HepG2 (cell line): Measurements from ENCODE around the gene ETNK1. TPM values are rescaled to one million over a fixed set of nuclear protein-coding genes. Genes with fewer than 3 reads are reported as not detected.
A peak's percentile ranks its signal among the peaks of the same experiment; 100 is the strongest.

Experiments
- ATAC-seq: fragments of 200-7000 bp; cut with Tn5 transposase; 3 replicates; pipeline ENCODE4 v1.9.1; 2020; ENCODE audit warnings: mild to moderate bottlenecking, moderate library complexity
- BruUV-seq: library from RNA; stranded (reverse); fragments of 400-500 nt; replicated peaks from 2 replicates; lab custom pipeline; 2021; lab: Mats Ljungman, UMichigan
- CTCF ChIA-PET: fragments of 300-600 bp; formaldehyde crosslinking; extraction: SDS; loops from one replicate; lab custom pipeline; 2021; ENCODE audit warnings: low total read pairs, inconsistent platforms, low intra/inter-chr PET ratio; lab: Yijun Ruan, JAX
- POLR2A ChIA-PET: fragments of 350-600 bp; sonication (Branson Sonifier 250); formaldehyde crosslinking; loops from one replicate; lab custom pipeline; 2020; ENCODE audit warnings: antibody characterized with exemption, inconsistent platforms; lab: Yijun Ruan, JAX
- DNase-seq: peaks from one replicate; pipeline ENCODE4 v3.0.0-alpha.2; 2015; ENCODE audit warnings: low spot score
- FAIRE-seq: peaks from 3 replicates; lab custom pipeline; 2011; peaks lifted over from hg19 to GRCh38; lab: Jason Lieb, UNC
- H2AFZ ChIP-seq: one replicate; pipeline ENCODE4 v1.6.1; 2011; ENCODE audit warnings: low read length, inconsistent platforms
- H3K27ac ChIP-seq: fragments of 300-600 bp; 3 replicates; pipeline ENCODE4 v1.8.0; 2011; ENCODE audit warnings: mixed run types, mild to moderate bottlenecking, mixed read lengths, low read length, inconsistent platforms; ENCODE audit not compliant: insufficient read depth; ENCODE audit errors: extremely low read length
- H3K27me3 ChIP-seq, 2 experiments: fragments of 200-600 bp in 1 of 2; 2 replicates in 1 of 2; 3 replicates in 1 of 2; pipeline versions ENCODE4 v1.6.0 to v1.8.0; 2011; ENCODE audit warnings: low read length in 2 of 2, mild to moderate bottlenecking in 2 of 2, moderate library complexity in 2 of 2, inconsistent platforms in 1 of 2; ENCODE audit not compliant: insufficient read depth in 2 of 2, control insufficient read depth in 1 of 2
- H3K36me3 ChIP-seq, 2 experiments: fragments of 200-600 bp in 1 of 2; replicated peaks in 1 of 2; 2 replicates in 1 of 2; 3 replicates in 1 of 2; pipeline versions ENCODE4 v1.5.1 to v1.8.0; 2011; ENCODE audit warnings: low read length in 2 of 2, inconsistent platforms in 1 of 2; ENCODE audit not compliant: insufficient read depth in 2 of 2, control insufficient read depth in 1 of 2
- H3K4me1 ChIP-seq: 2 replicates; pipeline ENCODE4 v1.5.1; 2012; ENCODE audit warnings: low read length, inconsistent platforms; ENCODE audit not compliant: insufficient read depth
- H3K4me2 ChIP-seq: 2 replicates; pipeline ENCODE4 v1.6.0; 2011; ENCODE audit warnings: low read depth, low read length, inconsistent platforms
- H3K4me3 ChIP-seq, 3 experiments: fragments of 200-600 bp in 1 of 3; sonication (generic), shearing (Covaris generic) in 1 of 3; replicated peaks in 1 of 3; 2 replicates each; pipeline ENCODE4 v1.5.1; 2011 to 2016; ENCODE audit warnings: low read length in 3 of 3, inconsistent platforms in 2 of 3, low read depth in 2 of 3, mild to moderate bottlenecking in 2 of 3, control low read depth in 1 of 3, mixed read lengths in 1 of 3; ENCODE audit not compliant: insufficient read depth in 1 of 3
- H3K79me2 ChIP-seq: one replicate; pipeline ENCODE4 v1.6.1; 2011; ENCODE audit warnings: low read length, inconsistent platforms; ENCODE audit not compliant: insufficient read depth
- H3K9ac ChIP-seq: 2 replicates; pipeline ENCODE4 v1.6.0; 2011; ENCODE audit warnings: mild to moderate bottlenecking, low read depth, low read length, inconsistent platforms; ENCODE audit not compliant: insufficient read depth
- H3K9me3 ChIP-seq: 2 replicates; pipeline ENCODE4 v1.5.1; 2012; ENCODE audit warnings: mild to moderate bottlenecking, low read length
- H4K20me1 ChIP-seq: 2 replicates; pipeline ENCODE4 v1.6.0; 2011; ENCODE audit warnings: inconsistent platforms, mild to moderate bottlenecking, low read length, moderate library complexity; ENCODE audit not compliant: insufficient read depth
- ARHGAP35 ChIP-seq: sonication (generic); formaldehyde crosslinking; IDR thresholded peaks from 2 replicates; pipeline ENCODE4 v1.9.0; 2022; ENCODE audit warnings: mild to moderate bottlenecking, inconsistent platforms, moderate library complexity, missing genetic modification reagents, borderline replicate concordance
- GTF3A ChIP-seq: sonication (generic); formaldehyde crosslinking; conservative IDR thresholded peaks from 2 replicates; pipeline ENCODE4 v1.4.0; 2020; ENCODE audit warnings: mild to moderate bottlenecking, missing genetic modification reagents
- KAT8 ChIP-seq: IDR thresholded peaks from 2 replicates; pipeline ENCODE4 v1.6.1; 2016; ENCODE audit warnings: missing genetic modification reagents, missing compliant biosample characterization
- MAFF ChIP-seq: IDR thresholded peaks from 2 replicates; pipeline ENCODE4 v1.6.1; 2011; ENCODE audit warnings: low read depth, low read length, improper control_type of control experiment
- NPAS2 ChIP-seq: sonication (generic); formaldehyde crosslinking; IDR thresholded peaks from 2 replicates; pipeline ENCODE4 v1.8.0; 2022; ENCODE audit warnings: mild to moderate bottlenecking, missing genetic modification reagents, borderline replicate concordance
- NR2C2 ChIP-seq: sonication (generic); formaldehyde crosslinking; IDR thresholded peaks from 2 replicates; pipeline ENCODE4 v1.4.0; 2020; ENCODE audit warnings: missing genetic modification reagents, mild to moderate bottlenecking, moderate library complexity, borderline replicate concordance
- STAT6 ChIP-seq: sonication (generic); formaldehyde crosslinking; IDR thresholded peaks from 2 replicates; pipeline ENCODE4 v1.4.0; 2020; ENCODE audit warnings: missing genetic modification reagents, mild to moderate bottlenecking, borderline replicate concordance
- THYN1 ChIP-seq: sonication (generic); formaldehyde crosslinking; IDR thresholded peaks from 2 replicates; pipeline ENCODE4 v1.8.1; 2023; ENCODE audit warnings: low read depth, mild to moderate bottlenecking, moderate library complexity, missing genetic modification reagents, borderline replicate concordance
- ZNF232 ChIP-seq: sonication (generic); formaldehyde crosslinking; IDR thresholded peaks from 2 replicates; pipeline ENCODE4 v1.4.0; 2020; ENCODE audit warnings: missing genetic modification reagents, borderline replicate concordance
- ZNF235 ChIP-seq: sonication (generic); formaldehyde crosslinking; IDR thresholded peaks from 2 replicates; pipeline ENCODE4 v1.8.1; 2023; ENCODE audit warnings: mild to moderate bottlenecking, missing genetic modification reagents, borderline replicate concordance
- ZNF317 ChIP-seq: sonication (generic); formaldehyde crosslinking; IDR thresholded peaks from 2 replicates; pipeline ENCODE4 v1.5.0; 2020; ENCODE audit warnings: mild to moderate bottlenecking, missing genetic modification reagents
- ZNF333 ChIP-seq: sonication (generic); formaldehyde crosslinking; IDR thresholded peaks from 2 replicates; pipeline ENCODE4 v1.4.0; 2020; ENCODE audit warnings: mild to moderate bottlenecking, missing genetic modification reagents, borderline replicate concordance
- ZNF569 ChIP-seq: sonication (generic); formaldehyde crosslinking; IDR thresholded peaks from 2 replicates; pipeline ENCODE4 v1.5.0; 2020; ENCODE audit warnings: mild to moderate bottlenecking, missing genetic modification reagents, moderate library complexity, borderline replicate concordance
- ZNF580 ChIP-seq: IDR thresholded peaks from 2 replicates; pipeline ENCODE4 v1.6.1; 2016; ENCODE audit warnings: low read depth, borderline replicate concordance
- ZNF670 ChIP-seq: sonication (generic); formaldehyde crosslinking; IDR thresholded peaks from 2 replicates; pipeline ENCODE4 v1.8.0; 2022; ENCODE audit warnings: mild to moderate bottlenecking, missing genetic modification reagents, borderline replicate concordance
- WGBS: methylation state at CpG from one replicate; pipeline ENCODE4 v1.1.6; 2017; ENCODE audit warnings: low lambda C conversion rate; 5-methylcytosine and 5-hydroxymethylcytosine counted together
- in situ Hi-C: cut with HindIII; loops from 2 replicates; pipeline ENCODE4 v1.10.0; 2017; ENCODE audit warnings: low pct_unique_long_range_greater_than_20kb; ENCODE audit not compliant: extremely low pct_ligation_motif_present
- intact Hi-C: fragments of 100-400 bp; cut with micrococcal nuclease; formaldehyde crosslinking; loops from one replicate; pipeline ENCODE4 v1.10.0; 2022; ENCODE audit not compliant: unreplicated experiment
- polyA plus RNA-seq, 8 experiments: library from polyadenylated mRNA; depleted of rRNA in 3 of 8; stranded (reverse) in 7 of 8; unstranded in 1 of 8; fragments of >200 nt; fragmentation: Illumina TruSeq in 4 of 8; extraction: Trizol in 4 of 8; gene quantifications; 2 replicates each; pipeline versions ENCODE4 v1.2.1 to v1.2.3, GENCODE V29; 2011 to 2016; ENCODE audit warnings: low read depth in 4 of 8, missing spikeins in 1 of 8, mixed read lengths in 1 of 8; ENCODE audit not compliant: insufficient read depth in 1 of 8
- total RNA-seq, 5 experiments: library from RNA; depleted of rRNA; stranded (reverse); fragments of >200 nt; fragmentation: Illumina TruSeq; extraction: Trizol; gene quantifications; 2 replicates each; pipeline ENCODE4 v1.2.3, GENCODE V29; 2016; ENCODE audit warnings: low read depth in 1 of 5

The ETNK1 gene
- total and polyA plus RNA-seq, 2 of the 13 experiments (the other 11 are each of a cell fraction or from before 2014, with no cell fraction given), result 14.4 to 55.7 TPM

DNA sequence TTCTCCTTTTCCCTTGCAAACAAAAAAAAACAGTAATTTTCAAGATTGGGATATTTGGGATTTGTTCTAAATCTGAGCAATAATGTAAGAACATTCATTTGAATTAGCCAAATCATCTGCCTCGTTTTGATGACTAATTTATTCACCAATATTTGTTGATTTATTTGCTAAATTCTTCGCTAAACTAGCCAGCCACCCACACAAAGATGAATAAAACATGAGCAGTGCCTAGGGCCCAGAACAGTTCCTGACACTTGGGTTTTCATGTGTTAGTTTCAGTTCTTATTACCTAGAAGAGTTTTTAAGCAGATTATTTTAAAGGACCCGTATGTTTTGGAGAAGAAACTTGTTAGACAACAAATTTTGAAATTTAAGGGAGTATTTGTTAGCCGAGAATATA lies 1.4 kb downstream of the ETNK1 start:
- intact Hi-C loops, result no loop called here
- no peak overlapping the region for H2AFZ ChIP-seq

More for the DNA sequence above, 1.4 kb downstream of the ETNK1 start:
- CTCF ChIA-PET, result no interaction called here
- peaks cover 32% of the 10 kb centered on the region for H3K4me1 ChIP-seq
- no peaks in the 10 kb centered on the region; a peak in 2 of 5 replicates for H3K27me3 ChIP-seq
- ATAC-seq (no peak), DNase-seq (no peak), FAIRE-seq (no peak)
- POLR2A ChIA-PET, result no interaction called here
- no TSS peak for BruUV-seq
- H4K20me1 ChIP-seq, result peaks cover 11% of the 10 kb centered on the region; the same call in 1 of the 2 replicates
- no peaks in the 10 kb centered on the region for H3K36me3 ChIP-seq
- H3K27ac ChIP-seq, result peak overlapping the region; percentile 94
- WGBS, result 6% methylated on average over 4 of the region's 4 CpGs
- peak overlapping the region; percentile 91 for H3K9ac ChIP-seq
- no peaks in the 10 kb centered on the region for H3K9me3 ChIP-seq
- TF ChIP-seq NPAS2 (CRISPR knock-in tag), result no peak
- no peak for TF ChIP-seq STAT6 (CRISPR knock-in tag)
- no peak for TF ChIP-seq NR2C2
- no peak for TF ChIP-seq KAT8
- TF ChIP-seq ZNF235, result no peak
- no peak for TF ChIP-seq ZNF333
- TF ChIP-seq MAFF, result no peak
- TF ChIP-seq ZNF580, result no peak
- no peak for TF ChIP-seq ZNF670 (CRISPR knock-in tag)
- no peak for TF ChIP-seq ARHGAP35 (CRISPR knock-in tag)
- no peak for TF ChIP-seq THYN1
- TF ChIP-seq GTF3A (CRISPR knock-in tag), result no peak
- no peak for TF ChIP-seq ZNF232 (CRISPR knock-in tag)
- no peak for TF ChIP-seq ZNF569
- TF ChIP-seq ZNF317 (CRISPR knock-in tag), result no peak
- peaks cover 55% of the 10 kb centered on the region for H3K79me2 ChIP-seq
- H3K4me3 ChIP-seq, result peak overlapping the region; percentile 69 to 86 (median 83); a peak in 5 of 6 replicates
- H3K4me2 ChIP-seq, result peak overlapping the region; percentile 83
- in situ Hi-C loops, result loop anchor here (5.0 kb wide), 1 partner anchor 84 kb away; the partner anchor contains the start of gene C2CD5
